GM21423 (cell line): Measurements from ENCODE around the gene GSTM2.
A peak's percentile ranks its signal among the peaks of the same experiment; 100 is the strongest.

Source experiments
- ATAC-seq: cut with Tn5 transposase; IDR thresholded peaks from one replicate; pipeline ENCODE4 v1.9.1; 2021; ENCODE audit warnings: mild to moderate bottlenecking, moderate library complexity; ENCODE audit not compliant: unreplicated experiment

Gene GSTM2

DNA sequence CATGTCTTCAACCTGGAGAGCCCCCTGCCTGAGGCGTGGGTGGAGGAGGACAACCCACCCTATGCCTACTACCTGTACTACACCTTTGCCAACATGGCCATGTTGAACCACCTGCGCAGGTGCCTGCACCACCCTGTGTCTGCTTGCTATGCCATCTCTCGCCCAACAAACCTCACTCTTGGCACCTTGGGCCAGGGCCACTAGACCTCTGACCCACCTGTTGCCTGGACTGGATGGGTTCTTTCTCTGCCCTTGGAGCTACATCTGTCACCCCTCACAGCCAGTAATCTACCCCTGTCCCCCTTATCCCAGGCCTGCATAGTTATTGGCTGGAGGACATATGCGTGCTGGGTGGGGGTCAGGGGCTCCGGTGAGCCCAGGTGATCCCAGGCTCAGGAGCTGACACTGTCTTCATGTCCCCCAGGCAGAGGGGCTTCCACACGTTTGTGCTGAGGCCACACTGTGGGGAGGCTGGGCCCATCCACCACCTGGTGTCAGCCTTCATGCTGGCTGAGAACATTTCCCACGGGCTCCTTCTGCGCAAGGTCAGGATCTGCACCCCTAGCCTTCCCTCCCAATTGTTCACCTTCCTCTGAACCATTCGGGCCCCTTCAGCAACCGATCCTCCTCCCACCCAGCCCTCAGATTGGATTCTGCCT is 38.4 kb upstream of the GSTM2 start:
- no peak for ATAC-seq

DNA sequence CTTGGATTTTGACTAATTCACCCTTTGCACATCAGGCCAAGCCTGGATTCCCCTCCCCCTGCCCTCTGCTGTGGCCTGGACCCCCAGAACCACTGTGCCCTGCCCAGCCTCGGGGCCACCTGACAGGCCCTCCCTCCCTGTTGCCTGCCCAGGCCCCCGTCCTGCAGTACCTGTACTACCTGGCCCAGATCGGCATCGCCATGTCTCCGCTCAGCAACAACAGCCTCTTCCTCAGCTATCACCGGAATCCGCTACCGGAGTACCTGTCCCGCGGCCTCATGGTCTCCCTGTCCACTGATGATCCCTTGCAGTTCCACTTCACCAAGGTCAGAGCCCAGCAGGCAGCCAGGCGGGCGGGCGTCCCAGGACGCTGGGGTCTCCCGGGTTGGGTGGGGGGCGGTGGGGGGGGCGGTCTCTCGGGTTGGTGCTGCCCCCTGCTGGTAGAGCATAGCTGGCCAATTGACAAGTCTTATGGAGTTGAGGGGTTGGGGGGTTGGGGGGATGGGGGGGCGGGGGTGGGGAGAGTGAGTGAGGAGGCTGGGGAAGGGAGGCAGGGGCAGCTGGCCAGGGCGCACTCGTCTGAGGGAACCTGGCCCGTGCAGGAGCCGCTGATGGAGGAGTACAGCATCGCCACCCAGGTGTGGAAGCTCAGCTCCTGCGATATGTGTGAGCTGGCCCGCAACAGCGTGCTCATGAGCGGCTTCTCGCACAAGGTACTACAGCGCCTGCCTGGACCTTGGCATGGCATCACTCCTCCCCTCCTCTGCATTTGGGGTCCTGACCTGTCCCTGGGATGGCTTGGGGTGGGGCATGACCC is 37.6 kb upstream of the GSTM2 start:
- no peak for ATAC-seq

DNA sequence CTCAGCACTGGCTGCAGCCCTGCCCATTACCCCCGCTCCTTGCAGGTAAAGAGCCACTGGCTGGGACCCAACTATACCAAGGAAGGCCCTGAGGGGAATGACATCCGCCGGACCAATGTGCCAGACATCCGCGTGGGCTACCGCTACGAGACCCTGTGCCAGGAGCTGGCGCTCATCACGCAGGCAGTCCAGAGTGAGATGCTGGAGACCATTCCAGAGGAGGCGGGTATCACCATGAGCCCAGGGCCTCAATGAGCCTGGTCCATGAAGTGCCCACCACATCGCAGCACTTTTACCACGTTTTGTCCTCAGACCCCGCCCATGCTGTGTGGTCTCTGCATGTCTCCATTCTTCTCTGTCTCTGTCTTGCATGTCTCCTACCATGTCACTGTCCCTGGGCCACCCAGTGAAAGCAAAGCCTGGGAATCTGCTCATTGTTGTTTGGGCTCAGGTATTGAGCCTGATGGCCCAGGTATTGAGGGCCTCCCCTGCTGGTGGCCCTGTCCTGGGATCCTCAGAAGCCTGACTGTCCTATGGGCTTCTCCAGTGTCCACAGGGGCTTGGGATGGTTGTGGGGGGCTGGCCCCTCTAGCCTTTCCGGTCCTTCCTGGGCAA is 36.9 kb upstream of the GSTM2 start:
- ATAC-seq = no peak

DNA sequence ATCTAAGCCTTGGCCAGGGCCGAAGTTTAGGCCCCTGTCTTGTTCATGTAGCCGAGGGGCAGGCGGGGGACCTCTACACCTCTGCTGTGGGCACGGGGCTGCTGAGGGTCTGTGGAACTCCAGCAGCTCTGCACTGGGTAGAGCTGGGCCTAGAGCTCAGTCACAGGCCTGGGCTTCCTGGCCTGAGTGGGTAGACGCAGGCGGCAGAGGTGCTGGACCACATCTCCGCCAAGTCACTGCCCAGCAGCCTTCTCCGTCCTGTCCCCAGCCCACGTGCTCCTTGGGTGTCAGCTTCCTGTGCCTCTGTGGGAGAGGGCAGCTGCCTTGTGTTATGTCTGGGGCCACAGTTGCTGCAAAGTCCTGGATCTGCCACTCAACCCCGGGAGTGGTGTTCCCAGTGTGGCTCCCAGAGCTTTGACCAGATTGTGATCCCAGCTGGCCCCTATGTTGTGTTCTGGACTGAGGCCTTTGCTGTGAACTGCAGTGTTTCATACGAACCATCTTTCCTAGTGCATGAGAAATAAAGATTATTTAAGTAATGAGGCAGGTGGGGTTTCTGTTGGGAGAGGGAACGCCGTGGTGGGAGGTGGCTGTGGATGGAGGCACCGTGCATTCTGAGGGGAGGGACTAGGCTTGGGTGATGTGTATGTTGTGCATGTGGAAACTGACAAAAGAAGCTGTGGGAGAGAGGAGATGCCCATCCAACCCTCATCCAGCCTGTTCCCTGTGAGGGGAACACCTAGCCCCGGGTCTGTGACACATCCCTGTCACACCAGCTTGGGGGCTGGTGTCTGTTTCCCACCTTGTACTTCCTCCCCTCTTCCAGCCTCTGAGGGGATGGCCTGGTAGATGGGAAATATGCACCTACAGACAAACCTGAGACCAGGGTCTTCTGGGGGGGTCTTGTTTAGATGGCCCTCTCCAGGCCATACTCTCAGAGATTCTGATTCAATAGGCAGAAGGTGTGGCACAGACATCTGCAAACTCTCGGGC is 36.0 kb upstream of the GSTM2 start:
- no peak for ATAC-seq

DNA sequence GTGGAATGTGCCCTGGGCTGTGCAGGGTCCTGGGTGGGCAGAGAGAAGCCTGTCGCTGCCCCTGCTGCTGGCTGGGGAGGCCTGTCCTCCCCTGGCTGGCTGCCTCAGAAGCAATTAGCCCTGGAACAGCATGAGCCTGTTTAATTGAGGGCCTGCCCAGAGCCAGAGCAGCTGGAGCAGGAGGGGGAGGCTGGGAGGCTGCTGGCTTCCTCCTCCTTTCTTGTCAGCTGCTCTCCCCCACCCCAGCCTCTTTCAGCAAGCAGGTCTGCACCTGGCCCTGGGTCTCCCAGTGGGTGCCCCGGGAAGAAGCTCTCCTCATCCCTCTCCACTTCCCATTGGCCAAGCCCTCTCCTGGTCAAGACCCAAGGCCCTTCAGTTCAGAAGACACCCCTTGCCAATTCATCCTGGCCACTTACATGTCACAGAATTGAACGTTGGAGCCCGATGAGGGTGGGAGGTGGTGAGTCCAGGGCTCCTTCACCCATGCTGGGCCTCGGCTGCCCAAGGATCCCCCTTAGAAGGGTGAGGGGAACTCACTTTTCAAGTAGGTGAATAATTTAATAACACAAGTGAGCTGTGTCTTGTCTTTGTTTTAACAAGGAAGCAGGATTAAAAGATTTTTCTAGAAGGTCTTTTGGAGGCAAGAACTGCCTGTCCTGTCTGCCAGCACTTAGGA is 35.0 kb upstream of the GSTM2 start:
- no peak for ATAC-seq

DNA sequence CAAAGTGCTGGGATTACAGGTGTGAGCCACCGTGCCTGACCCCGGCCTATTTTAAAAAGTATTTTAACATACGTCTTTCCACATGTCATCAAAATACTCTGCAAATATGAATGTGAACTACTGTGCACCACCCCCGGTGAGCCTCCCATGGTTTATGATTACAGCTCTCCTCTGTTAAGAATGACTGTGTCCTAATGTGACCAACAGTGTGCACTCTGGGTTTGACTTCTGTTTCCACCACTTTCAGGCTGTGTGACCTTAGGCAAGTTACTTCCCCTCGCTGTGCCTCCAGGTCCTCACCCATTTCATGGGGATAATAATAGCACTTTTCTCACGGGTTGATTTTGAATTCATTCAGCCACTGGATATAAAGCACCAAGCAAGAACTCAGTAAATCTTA is 33.6 kb upstream of the GSTM2 start:
- no peak for ATAC-seq

DNA sequence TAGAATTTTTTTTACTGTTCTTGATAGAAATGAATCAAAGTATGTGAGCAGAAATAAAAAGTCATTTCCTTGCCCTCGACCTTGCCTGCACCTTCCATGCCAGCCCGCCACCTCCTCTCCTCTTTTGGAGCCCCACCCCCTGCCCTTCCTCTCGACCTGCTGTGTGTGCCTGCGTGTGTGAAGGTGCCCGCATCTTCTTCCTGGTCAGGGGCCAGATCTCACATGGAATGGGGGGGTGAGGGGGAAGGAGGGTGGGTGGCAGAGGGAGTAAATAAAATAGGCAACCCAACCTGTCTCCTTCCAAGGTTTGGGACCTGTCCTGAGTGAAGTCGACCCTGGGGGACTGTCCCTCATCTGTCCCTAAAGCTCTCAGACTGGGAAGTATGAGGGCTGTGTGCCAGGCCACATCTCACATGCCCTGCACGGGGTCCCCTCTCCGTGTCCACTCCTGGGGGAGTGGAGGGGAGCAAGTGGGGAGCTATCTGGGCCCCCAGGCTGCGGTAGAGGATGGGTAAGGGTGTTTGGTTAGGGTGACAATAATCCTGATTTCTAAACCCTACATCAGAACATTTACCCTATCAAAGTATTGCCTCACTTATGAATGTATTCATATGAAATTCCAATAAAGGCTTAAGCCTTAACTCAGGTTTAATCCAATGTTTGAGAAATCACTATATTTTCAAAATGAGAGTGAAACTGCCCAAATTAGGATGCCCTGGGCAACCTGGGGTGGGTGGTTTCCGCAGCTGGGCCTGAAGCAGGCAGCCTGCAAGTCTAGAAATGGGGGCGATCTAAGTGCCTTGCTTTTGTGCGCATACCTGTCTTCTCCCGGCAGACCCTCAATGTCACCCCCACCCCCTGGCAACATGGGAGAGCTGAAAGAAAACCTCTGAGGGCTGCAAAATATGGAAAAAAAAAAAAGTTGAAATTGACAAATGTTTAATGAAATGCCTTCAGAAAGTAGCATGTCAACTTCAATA is 32.8 kb upstream of the GSTM2 start:
- no peak for ATAC-seq

DNA sequence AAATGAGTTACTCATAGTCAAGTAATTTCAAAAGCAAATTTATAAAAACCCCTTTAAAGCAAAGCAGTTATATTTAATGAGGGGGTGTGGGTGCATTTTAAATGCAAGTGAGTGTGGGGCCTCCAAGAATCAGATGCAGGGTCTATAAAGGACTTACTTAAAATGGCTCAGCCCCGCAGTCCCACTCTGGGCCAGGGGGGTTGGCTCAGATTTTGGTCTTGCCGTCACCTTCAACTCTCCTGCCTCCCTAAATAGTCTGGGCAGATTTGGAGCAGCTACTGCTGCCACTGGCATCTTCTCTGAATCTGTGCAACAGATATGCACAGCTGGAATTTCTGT is 32.0 kb upstream of the GSTM2 start:
- ATAC-seq = no peak

DNA sequence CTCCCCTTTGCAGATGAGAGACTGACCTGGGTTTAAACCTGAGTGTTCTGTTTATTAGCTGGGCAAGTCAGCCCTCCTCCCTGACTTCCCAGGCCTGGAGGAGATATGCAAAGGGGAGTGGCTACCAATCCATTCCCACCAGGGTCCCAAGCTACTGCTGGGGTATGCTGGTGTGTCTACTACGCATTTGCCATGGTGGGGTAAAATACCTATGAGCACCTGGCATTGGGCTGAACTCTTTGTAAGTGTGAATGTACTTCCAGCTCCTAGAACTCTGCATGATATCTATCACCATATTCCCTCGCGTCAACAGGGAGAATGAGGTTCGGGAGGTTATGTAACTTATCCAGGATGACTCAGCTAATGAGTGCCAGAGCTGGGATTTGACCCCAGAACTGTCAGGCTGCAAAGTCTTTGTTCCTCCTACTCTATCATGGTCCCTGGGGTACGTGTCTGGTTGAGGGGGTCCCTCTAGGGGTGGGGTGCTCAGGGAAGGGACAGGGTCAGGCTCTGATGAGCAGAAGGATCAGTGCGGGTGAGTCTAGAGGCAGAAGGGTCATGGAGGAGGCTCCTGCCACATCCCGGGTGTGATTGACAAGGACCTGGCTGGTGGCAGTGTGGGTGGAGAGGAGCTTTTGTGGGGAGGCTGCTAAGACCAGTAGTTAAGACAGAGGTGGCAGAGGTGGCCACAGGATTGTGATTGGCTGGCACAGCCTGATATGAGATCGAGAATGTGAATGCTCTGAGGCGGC is 31.5 kb upstream of the GSTM2 start:
- no peak for ATAC-seq

DNA sequence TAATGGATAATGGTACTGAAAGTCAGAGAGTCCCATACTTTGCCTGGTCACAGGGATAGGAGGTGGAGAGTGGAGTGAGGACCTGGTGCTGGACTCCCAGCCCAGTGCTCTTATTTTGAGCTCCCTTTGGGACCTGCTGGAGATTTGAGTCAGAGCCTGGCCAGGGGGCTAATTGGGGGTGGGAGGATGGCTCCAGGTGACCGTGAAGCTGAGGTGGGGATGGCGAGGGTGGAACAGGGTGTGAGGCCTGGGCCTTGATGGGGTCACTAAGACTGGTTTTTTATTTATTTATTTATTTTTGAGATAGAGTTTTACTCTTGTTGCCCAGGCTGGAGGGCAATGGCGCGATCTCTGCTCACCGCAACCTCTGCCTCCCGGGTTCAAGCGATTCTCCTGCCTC is 30.4 kb upstream of the GSTM2 start:
- ATAC-seq = no peak

DNA sequence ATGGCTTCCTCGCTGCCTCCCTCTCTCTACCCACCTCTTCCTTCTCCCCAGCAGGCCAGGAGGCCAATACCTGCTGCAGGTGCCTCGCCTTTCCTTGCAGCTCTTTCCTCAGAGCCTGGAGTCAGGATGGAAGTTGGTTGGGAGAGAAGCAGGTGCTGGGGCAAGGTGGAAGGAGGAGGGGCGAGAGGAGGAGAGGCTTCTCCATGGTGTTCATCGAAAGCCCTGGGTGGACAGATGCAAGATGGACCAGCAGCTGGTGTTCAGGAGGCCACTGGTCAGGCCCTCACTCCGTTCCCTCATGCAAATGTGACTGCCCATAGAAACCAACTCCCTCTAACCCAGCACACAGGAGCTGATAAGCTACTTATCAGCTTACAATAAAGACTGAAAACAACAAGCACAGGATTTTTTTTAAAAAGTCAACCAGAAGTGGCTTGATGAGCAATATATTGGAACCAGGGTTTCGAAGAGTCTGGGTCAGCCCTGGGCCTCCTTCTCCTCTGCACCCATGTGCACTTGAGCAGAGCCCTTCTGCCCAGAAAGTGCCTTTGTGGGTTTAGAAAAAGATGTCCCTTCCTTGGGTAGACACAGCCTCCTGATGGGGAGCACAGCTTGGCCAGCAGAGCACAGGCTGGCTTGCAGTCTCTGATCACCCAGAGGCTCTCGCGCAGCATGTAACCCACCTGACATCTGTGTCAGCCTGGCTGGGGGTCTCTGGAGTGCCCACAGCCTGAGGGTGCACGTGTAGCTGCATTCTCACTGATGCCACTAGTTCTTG is 28.6 kb upstream of the GSTM2 start:
- no peak for ATAC-seq

DNA sequence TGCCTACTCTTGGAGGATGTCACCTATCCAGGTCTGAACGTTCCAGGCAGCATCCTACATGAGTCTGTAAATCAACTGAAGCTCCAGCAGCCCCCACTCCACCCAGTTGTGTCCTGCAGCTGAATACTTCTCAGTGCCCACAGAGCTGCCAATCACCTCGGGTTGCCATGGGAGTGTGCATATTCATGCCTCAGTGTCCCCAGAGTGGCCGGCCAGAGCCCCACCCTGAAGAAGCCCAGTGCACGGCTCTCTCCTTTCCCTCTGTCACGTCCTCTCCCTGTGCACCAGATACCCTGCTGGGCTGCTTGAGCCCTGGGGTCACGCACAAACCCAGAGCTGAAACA is 28.0 kb upstream of the GSTM2 start:
- ATAC-seq = no peak

DNA sequence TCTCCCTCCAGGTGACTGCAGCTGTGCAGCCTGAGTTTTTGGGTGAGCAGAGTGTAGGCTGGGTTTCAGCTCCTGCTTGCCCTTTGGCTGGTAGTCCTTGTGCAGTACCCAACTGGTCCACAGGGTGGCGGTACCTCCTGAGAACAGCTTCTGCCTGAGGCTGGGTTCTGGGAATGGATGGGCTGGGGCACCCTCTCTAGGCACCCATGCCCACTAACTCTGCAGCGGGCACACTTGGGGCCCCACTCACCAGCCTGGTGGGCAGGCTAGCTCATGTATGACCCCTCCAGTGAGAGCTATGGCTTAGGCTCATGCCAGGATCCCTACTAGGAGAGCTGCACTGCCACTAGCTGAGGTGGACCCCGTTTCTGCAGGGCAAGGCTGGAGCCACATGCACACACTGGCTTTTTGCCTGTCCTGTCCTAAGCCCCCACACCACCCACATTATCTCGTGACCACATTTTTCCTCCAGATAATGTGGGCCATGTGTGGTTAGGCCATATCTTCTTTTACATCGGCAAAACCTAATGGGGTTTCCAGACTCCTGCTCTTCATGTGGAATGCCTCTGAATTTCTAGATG is 27.5 kb upstream of the GSTM2 start:
- ATAC-seq = peak; percentile 51

DNA sequence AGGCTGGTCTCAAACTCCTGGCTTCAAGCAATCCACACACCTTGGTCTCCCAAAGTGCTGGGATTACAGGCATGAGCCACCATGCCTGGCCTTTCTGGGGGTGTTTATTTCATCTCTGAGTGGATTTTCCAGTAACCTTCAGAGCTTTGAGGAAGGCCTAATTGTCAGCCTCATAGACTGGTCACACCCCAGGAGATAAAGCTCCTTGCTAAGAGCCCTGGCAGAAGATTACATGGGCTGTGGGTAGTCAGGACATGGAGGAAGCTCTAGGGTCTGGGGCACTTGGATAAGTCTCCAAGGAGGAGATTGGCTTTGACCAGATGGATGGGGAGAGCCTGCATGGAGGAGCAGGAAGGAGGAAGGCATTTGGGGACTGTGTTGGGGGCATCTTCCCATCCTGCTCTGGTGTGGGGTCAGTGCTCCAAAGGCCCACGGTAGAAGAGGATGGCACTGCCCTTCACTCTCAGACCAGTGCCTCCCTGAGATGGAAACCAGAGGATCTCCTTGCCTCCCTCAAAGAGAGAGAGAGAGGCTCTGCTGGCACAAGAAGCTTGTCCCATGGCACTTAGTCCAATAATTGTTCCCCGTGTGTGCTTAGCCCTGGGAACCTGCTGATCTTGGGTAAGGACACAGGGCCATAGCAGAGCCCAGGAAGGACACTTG is 26.6 kb upstream of the GSTM2 start:
- no peak for ATAC-seq

DNA sequence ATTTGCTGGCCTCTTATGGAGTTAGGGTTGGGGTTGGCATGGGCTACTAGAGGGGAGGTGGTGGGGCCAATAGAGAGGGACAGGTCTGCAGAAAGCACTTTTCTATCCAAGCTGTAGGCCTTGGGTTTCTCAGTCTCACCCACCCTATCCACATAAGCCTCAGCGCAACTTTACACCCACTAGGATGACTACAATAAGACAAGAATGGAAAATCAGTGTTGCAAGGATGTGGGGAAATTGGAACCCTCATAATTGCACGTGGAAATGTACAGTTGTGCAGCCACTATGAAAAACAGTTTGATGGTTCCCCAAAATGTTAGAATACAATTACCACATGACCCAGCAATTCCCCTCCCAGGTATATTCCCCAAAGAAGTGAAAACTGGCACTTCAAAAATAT is 26.0 kb upstream of the GSTM2 start:
- no peak for ATAC-seq

DNA sequence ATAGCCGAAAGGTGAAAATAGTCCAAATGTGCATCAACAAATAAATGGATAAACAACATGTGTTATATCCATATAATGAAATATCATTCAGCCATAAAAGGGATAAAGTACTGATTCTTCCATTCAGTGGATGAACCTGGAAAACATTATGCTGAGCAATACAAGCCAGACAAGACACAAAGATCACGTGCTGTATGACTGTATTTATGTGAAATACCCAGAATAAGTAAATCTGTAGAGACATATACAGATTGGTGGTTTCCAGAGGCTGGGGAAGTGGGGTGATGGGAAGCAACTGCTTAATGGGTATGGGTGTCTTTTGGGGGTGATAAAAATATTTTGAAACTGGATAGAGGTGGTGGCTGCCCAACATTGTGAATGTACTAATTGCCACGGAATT is 25.2 kb upstream of the GSTM2 start:
- ATAC-seq = no peak
